Epidermal melanocyte (primary cell): ENCODE measurements around the gene ROR2.

Source experiments
- DNase-seq: peaks from one replicate; pipeline ENCODE4 v3.0.0; 2011; ENCODE audit warnings: low spot score; ENCODE audit not compliant: insufficient read length

The ROR2 gene

GRCh38 chr9:91902475-91903125 is 47.4 kb downstream of the ROR2 start:
- no peak for DNase-seq

GRCh38 chr9:91900797-91901177 is 49.2 kb downstream of the ROR2 start:
- no peak for DNase-seq

GRCh38 chr9:91900055-91900796 is 49.8 kb downstream of the ROR2 start:
- DNase-seq: no peak

- no peak for DNase-seq
These were observed 50.4 kb downstream of the ROR2 start for GRCh38 chr9:91899594-91899993.

- DNase-seq: no peak
These were observed 50.8 kb downstream of the ROR2 start for GRCh38 chr9:91899219-91899563.

- no peak for DNase-seq
These were observed 51.4 kb downstream of the ROR2 start for GRCh38 chr9:91898451-91899218.

- no peak for DNase-seq
These were observed 52.8 kb downstream of the ROR2 start for GRCh38 chr9:91897201-91897600.

- DNase-seq: no peak
These were observed 53.4 kb downstream of the ROR2 start for GRCh38 chr9:91896513-91897121.

- DNase-seq: no peak
These were observed 53.9 kb downstream of the ROR2 start for GRCh38 chr9:91896097-91896496.

GRCh38 chr9:91894536-91894935 is 55.5 kb downstream of the ROR2 start:
- no peak for DNase-seq

GRCh38 chr9:91894023-91894422 is 56.0 kb downstream of the ROR2 start:
- DNase-seq: no peak

- no peak for DNase-seq
These were observed 58.1 kb downstream of the ROR2 start for GRCh38 chr9:91891915-91892314.

- DNase-seq: no peak
These were observed 59.4 kb downstream of the ROR2 start for GRCh38 chr9:91890662-91891061.

GRCh38 chr9:91889161-91889911 is 60.7 kb downstream of the ROR2 start:
- DNase-seq: no peak

- DNase-seq: no peak
These were observed 63.5 kb downstream of the ROR2 start for GRCh38 chr9:91886414-91887076.

GRCh38 chr9:91885746-91886413 is 64.1 kb downstream of the ROR2 start:
- DNase-seq: no peak

GRCh38 chr9:91884696-91885687 is 65.0 kb downstream of the ROR2 start:
- DNase-seq: no peak

- no peak for DNase-seq
These were observed 65.9 kb downstream of the ROR2 start for GRCh38 chr9:91884153-91884552.

GRCh38 chr9:91883503-91883902 is 66.5 kb downstream of the ROR2 start:
- no peak for DNase-seq
